OCI-LY3 (cell line): ENCODE measurements around the gene GDF11.

ENCODE experiments used
- H2AFZ ChIP-seq: fragments of 200-600, 300-600 bp; shearing (Covaris generic); 2 replicates; pipeline ENCODE4 v1.6.0; 2014; ENCODE audit warnings: antibody characterized with exemption, low read depth, low read length
- H3K27ac ChIP-seq: fragments of 200-600, 300-600 bp; sonication (generic); 2 replicates; pipeline ENCODE4 v1.5.1; 2014; ENCODE audit warnings: mild to moderate bottlenecking, low read length, moderate library complexity, mixed read lengths
- H3K27me3 ChIP-seq: fragments of 200-600, 300-600 bp; sonication (generic); 2 replicates; pipeline ENCODE4 v1.6.1; 2014; ENCODE audit warnings: low read depth, low read length, mixed read lengths
- H3K36me3 ChIP-seq: fragments of 200-600, 300-600 bp; sonication (generic); replicated peaks from 2 replicates; pipeline ENCODE3; 2014; ENCODE audit warnings: low read depth, low read length, mixed read lengths
- H3K4me1 ChIP-seq: fragments of 300-600, 200-600 bp; sonication (generic); 2 replicates; pipeline ENCODE4 v1.6.1; 2014; ENCODE audit warnings: low read length, mixed read lengths
- H3K4me2 ChIP-seq: fragments of 200-600, 300-600 bp; sonication (generic); 2 replicates; pipeline ENCODE4 v1.6.1; 2014; ENCODE audit warnings: low read length, mixed read lengths
- H3K4me3 ChIP-seq: fragments of 300-600, 200-600 bp; sonication (generic); 2 replicates; pipeline ENCODE4 v1.5.1; 2014; ENCODE audit warnings: antibody characterized with exemption, mild to moderate bottlenecking, low read length, moderate library complexity
- H3K79me2 ChIP-seq: fragments of 300-600, 200-600 bp; shearing (Covaris generic); 2 replicates; pipeline ENCODE4 v1.6.1; 2014; ENCODE audit warnings: mild to moderate bottlenecking, low read length, mixed read lengths
- H3K9ac ChIP-seq: fragments of 300-600, 200-600 bp; shearing (Covaris generic); 2 replicates; pipeline ENCODE4 v1.6.0; 2014; ENCODE audit warnings: mild to moderate bottlenecking, low read length, moderate library complexity
- H3K9me3 ChIP-seq: fragments of 200-600, 300-600 bp; shearing (Covaris generic); 2 replicates; pipeline ENCODE4 v1.6.1; 2014; ENCODE audit warnings: low read length, mixed read lengths; ENCODE audit not compliant: insufficient read depth
- H4K20me1 ChIP-seq: fragments of 200-600, 300-600 bp; sonication (generic); 2 replicates; pipeline ENCODE4 v1.6.1; 2016; ENCODE audit warnings: low read length, mixed read lengths; ENCODE audit not compliant: insufficient read depth
- CTCF ChIP-seq: fragments of 200-600, 300-600 bp; sonication (generic); IDR thresholded peaks from 2 replicates; pipeline ENCODE4 v1.5.1; 2014; ENCODE audit warnings: antibody characterized with exemption, low read length, low read depth
- EZH2phosphoT487 ChIP-seq: fragments of 200-600 bp; shearing (Covaris generic); IDR thresholded peaks from 2 replicates; pipeline ENCODE4 v1.6.1; 2018; ENCODE audit warnings: antibody characterized with exemption, mixed run types, low read depth

GDF11 gene

GRCh38 chr12:55797068-55797467 lies 54.1 kb downstream of the GDF11 start:
- Histone ChIP-seq H4K20me1 (no peaks in the 10 kb centered on the region; the same call in 1 of the 2 replicates), H3K36me3 (peaks cover 60% of the 10 kb centered on the region), H3K27me3 (no peaks in the 10 kb centered on the region), H3K27ac (no peak overlapping the region), H3K79me2 (peaks cover 9% of the 10 kb centered on the region), H3K9ac (no peak overlapping the region), H3K4me1 (peaks cover 1% of the 10 kb centered on the region), H3K4me3 (no peak overlapping the region), H3K9me3 (no peaks in the 10 kb centered on the region), H3K4me2 (no peak overlapping the region), H2AFZ (no peak overlapping the region)
- TF ChIP-seq CTCF (peak; percentile 44), EZH2phosphoT487 (no peak)

GRCh38 chr12:55797550-55797949 lies 54.6 kb downstream of the GDF11 start:
- H3K36me3 ChIP-seq: peaks cover 58% of the 10 kb centered on the region
- no peaks in the 10 kb centered on the region for H3K9me3 ChIP-seq

More at GRCh38 chr12:55797550-55797949, 54.6 kb downstream of the GDF11 start:
- no peak overlapping the region for H3K9ac ChIP-seq
- H3K4me2 ChIP-seq: no peak overlapping the region
- H4K20me1 ChIP-seq: no peaks in the 10 kb centered on the region; the same call in 1 of the 2 replicates
- TF ChIP-seq CTCF: no peak
- no peak for TF ChIP-seq EZH2phosphoT487
- no peak overlapping the region for H2AFZ ChIP-seq
- H3K27ac ChIP-seq: no peak overlapping the region
- H3K79me2 ChIP-seq: peaks cover 9% of the 10 kb centered on the region
- no peak overlapping the region for H3K4me3 ChIP-seq
- no peaks in the 10 kb centered on the region for H3K4me1 ChIP-seq
- no peaks in the 10 kb centered on the region for H3K27me3 ChIP-seq
